H9 (cell line): Measurements from ENCODE around the gene MARCHF7. TPM values are rescaled to one million over a fixed set of nuclear protein-coding genes. Genes with fewer than 3 reads are reported as not detected.

Experiments used
- DNase-seq: peaks from one replicate; pipeline ENCODE4 v3.0.0-alpha.2; 2017
- H2AFZ ChIP-seq: one replicate; pipeline ENCODE4 v1.6.1; 2013; ENCODE audit warnings: mild to moderate bottlenecking, low read length, control low read depth, moderate library complexity
- H2AK5ac ChIP-seq: 2 replicates; pipeline ENCODE4 v1.6.1; 2013; ENCODE audit warnings: low read length, control low read depth, mixed read lengths; ENCODE audit not compliant: insufficient read length
- H2BK120ac ChIP-seq: one replicate; pipeline ENCODE4 v1.6.1; 2013; ENCODE audit warnings: low read depth, mild to moderate bottlenecking, low read length, control low read depth, inconsistent platforms; ENCODE audit not compliant: poor library complexity, severe bottlenecking
- H2BK12ac ChIP-seq: 2 replicates; pipeline ENCODE4 v1.6.1; 2013; ENCODE audit warnings: low read length, control low read depth, mixed read lengths, low read depth; ENCODE audit not compliant: insufficient read length
- H2BK15ac ChIP-seq: 2 replicates; pipeline ENCODE4 v1.6.1; 2013; ENCODE audit warnings: low read depth, low read length, control low read depth
- H2BK20ac ChIP-seq: one replicate; pipeline ENCODE4 v1.6.1; 2013; ENCODE audit warnings: low read depth, mild to moderate bottlenecking, low read length, control low read depth, inconsistent platforms; ENCODE audit not compliant: poor library complexity, severe bottlenecking
- H2BK5ac ChIP-seq: 2 replicates; pipeline ENCODE4 v1.6.1; 2013; ENCODE audit warnings: low read length, control low read depth, mixed read lengths; ENCODE audit not compliant: insufficient read length
- H3K14ac ChIP-seq: 2 replicates; pipeline ENCODE4 v1.6.1; 2013; ENCODE audit warnings: low read length, control low read depth; ENCODE audit not compliant: insufficient read depth
- H3K18ac ChIP-seq: 2 replicates; pipeline ENCODE4 v1.6.1; 2013; ENCODE audit warnings: low read depth, mild to moderate bottlenecking, mixed read lengths, low read length, control low read depth; ENCODE audit not compliant: insufficient read length
- H3K23ac ChIP-seq: 2 replicates; pipeline ENCODE4 v1.6.1; 2013; ENCODE audit warnings: low read length, control low read depth, mixed read lengths, low read depth; ENCODE audit not compliant: insufficient read length
- H3K23me2 ChIP-seq: 2 replicates; pipeline ENCODE4 v1.6.1; 2013; ENCODE audit warnings: low read depth, mild to moderate bottlenecking, mixed read lengths, low read length, control low read depth; ENCODE audit not compliant: insufficient read length, poor library complexity, severe bottlenecking
- H3K27ac ChIP-seq: 2 replicates; pipeline ENCODE4 v1.5.1; 2013; ENCODE audit warnings: low read length, control low read depth, mixed read lengths, low read depth; ENCODE audit not compliant: insufficient read length
- H3K27me3 ChIP-seq: 2 replicates; pipeline ENCODE4 v1.6.1; 2013; ENCODE audit warnings: low read length, control low read depth, inconsistent platforms; ENCODE audit not compliant: insufficient read depth
- H3K4ac ChIP-seq: 2 replicates; pipeline ENCODE4 v1.6.1; 2013; ENCODE audit warnings: low read depth, mild to moderate bottlenecking, control low read depth, inconsistent platforms, low read length, moderate library complexity
- H3K4me1 ChIP-seq: 2 replicates; pipeline ENCODE4 v1.6.1; 2013; ENCODE audit warnings: low read length, control low read depth, inconsistent platforms; ENCODE audit not compliant: insufficient read depth
- H3K4me2 ChIP-seq: 2 replicates; pipeline ENCODE4 v1.6.1; 2013; ENCODE audit warnings: low read length, control low read depth, mixed read lengths; ENCODE audit not compliant: insufficient read length, insufficient read depth
- H3K56ac ChIP-seq: 2 replicates; pipeline ENCODE4 v1.6.1; 2013; ENCODE audit warnings: low read depth, mild to moderate bottlenecking, mixed read lengths, low read length, control low read depth; ENCODE audit not compliant: insufficient read length
- H3K79me1 ChIP-seq: 2 replicates; pipeline ENCODE4 v1.6.1; 2013; ENCODE audit warnings: low read depth, mild to moderate bottlenecking, moderate library complexity, low read length, control low read depth, inconsistent platforms; ENCODE audit not compliant: insufficient read depth, poor library complexity, severe bottlenecking
- H3K79me2 ChIP-seq: 2 replicates; pipeline ENCODE4 v1.6.1; 2013; ENCODE audit warnings: low read length, control low read depth, inconsistent platforms; ENCODE audit not compliant: insufficient read depth
- H3K9ac ChIP-seq: 2 replicates; pipeline ENCODE4 v1.6.1; 2013; ENCODE audit warnings: low read length, control low read depth, mixed read lengths; ENCODE audit not compliant: insufficient read length; ENCODE audit errors: extremely low read depth
- H3K9me3 ChIP-seq: one replicate; pipeline ENCODE4 v1.6.1; 2013; ENCODE audit warnings: low read depth, low read length, inconsistent platforms; ENCODE audit not compliant: control insufficient read depth
- H3T11ph ChIP-seq: one replicate; pipeline ENCODE4 v1.6.1; 2013; ENCODE audit warnings: mild to moderate bottlenecking, low read length, control low read depth, inconsistent platforms
- H4K20me1 ChIP-seq: one replicate; pipeline ENCODE4 v1.6.1; 2013; ENCODE audit not compliant: control insufficient read depth, insufficient read length, insufficient read depth
- H4K5ac ChIP-seq: 2 replicates; pipeline ENCODE4 v1.6.1; 2013; ENCODE audit warnings: low read depth, mild to moderate bottlenecking, mixed read lengths, low read length, control low read depth; ENCODE audit not compliant: insufficient read length
- H4K8ac ChIP-seq: replicated peaks from 2 replicates; pipeline ENCODE4 v1.6.1; 2013; ENCODE audit warnings: low read length, control low read depth, mixed read lengths, low read depth; ENCODE audit not compliant: insufficient read length
- H4K91ac ChIP-seq: 2 replicates; pipeline ENCODE4 v1.6.1; 2013; ENCODE audit warnings: low read depth, mild to moderate bottlenecking, moderate library complexity, mixed read lengths, low read length, control low read depth; ENCODE audit not compliant: insufficient read length
- H3K27ac Mint-ChIP-seq, 3 experiments: 2 replicates in 2 of 3; 3 replicates in 1 of 3; pipeline ENCODE4 v1.8.0; 2020 to 2021; ENCODE audit warnings: mixed read lengths in 3 of 3, mild to moderate bottlenecking in 1 of 3, moderate library complexity in 1 of 3
- H3K27me3 Mint-ChIP-seq: 2 replicates; pipeline ENCODE4 v1.8.0; 2021; ENCODE audit warnings: low read depth, mild to moderate bottlenecking, moderate library complexity, mixed read lengths
- H3K36me3 Mint-ChIP-seq, 3 experiments: 2 replicates in 2 of 3; 3 replicates in 1 of 3; pipeline ENCODE4 v1.8.0; 2020 to 2021; ENCODE audit warnings: low read depth in 3 of 3, mixed read lengths in 3 of 3; ENCODE audit not compliant: insufficient read depth in 1 of 3
- H3K4me1 Mint-ChIP-seq, 2 experiments: 2 replicates each; pipeline ENCODE4 v1.8.0; 2020; ENCODE audit warnings: mixed read lengths in 2 of 2
- H3K4me3 Mint-ChIP-seq, 2 experiments: 2 replicates in 1 of 2; 3 replicates in 1 of 2; pipeline ENCODE4 v1.8.0; 2020 to 2021; ENCODE audit warnings: mild to moderate bottlenecking in 2 of 2, mixed read lengths in 2 of 2, moderate library complexity in 1 of 2
- H3K9me3 Mint-ChIP-seq, 2 experiments: 2 replicates in 1 of 2; 3 replicates in 1 of 2; pipeline ENCODE4 v1.8.0; 2020; ENCODE audit warnings: mild to moderate bottlenecking in 2 of 2, mixed read lengths in 2 of 2, moderate library complexity in 1 of 2
- WGBS: extraction: QIAGEN DNeasy Blood & Tissue Kit; methylation state at CpG from one replicate; pipeline ENCODE4 v1.1.7; 2013; ENCODE audit warnings: missing lambda C conversion rate, low lambda C conversion rate, mixed read lengths; ENCODE audit not compliant: insufficient read length; ENCODE audit errors: extremely low coverage; 5-methylcytosine and 5-hydroxymethylcytosine counted together
- total RNA-seq: library from RNA; stranded (reverse); gene quantifications from 2 replicates; pipeline ENCODE4 v1.2.1, GENCODE V29; 2021
- TF ChIP-seq, protein P1 (sequence below): fragments of 200-600 bp; sonication (generic); conservative IDR thresholded peaks from 3 replicates; pipeline ENCODE4 v1.8.0; 2021; ENCODE audit warnings: antibody characterized with exemption, mild to moderate bottlenecking

The MARCHF7 gene
- total RNA-seq, 1 experiment from 2014 or later, result 111 TPM

DNA sequence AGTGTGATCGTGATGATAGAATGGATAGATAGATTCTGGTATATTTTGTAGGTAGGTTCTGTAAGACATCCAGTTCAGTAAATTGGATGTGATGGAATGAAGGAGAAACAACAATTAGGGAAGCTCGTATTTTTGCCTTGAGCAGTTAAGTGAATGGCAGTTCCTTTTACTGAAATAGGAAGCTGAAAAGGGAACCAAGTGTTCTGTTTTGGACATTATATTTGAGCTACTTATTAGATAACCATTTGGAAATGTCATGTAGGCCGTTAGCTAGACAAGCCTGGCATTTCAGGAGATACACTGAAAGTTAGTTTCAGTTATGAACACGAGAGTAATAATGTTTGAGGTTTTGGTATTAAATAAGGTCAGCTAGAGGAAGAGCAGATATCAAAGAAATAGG lies 41.5 kb downstream of the MARCHF7 start:
- peaks cover 20 to 57% (median 49%) of the 10 kb centered on the region in 3 experiments; a peak in 6 of 7 replicates for H3K36me3 Mint-ChIP-seq
- H3K4me3 Mint-ChIP-seq, result no peak overlapping the region
- H3K27ac Mint-ChIP-seq, result no peak overlapping the region
- no CpG with 5 or more reads among the region's 4 CpGs for WGBS
- no peaks in the 10 kb centered on the region for H3K4me1 Mint-ChIP-seq
- H3K56ac ChIP-seq, result no peak overlapping the region
- H4K20me1 ChIP-seq, result no peaks in the 10 kb centered on the region
- H3K27me3 Mint-ChIP-seq, result no peaks in the 10 kb centered on the region
- no peak overlapping the region for H2BK20ac ChIP-seq
- no peaks in the 10 kb centered on the region for H3K23me2 ChIP-seq
- H3K27ac ChIP-seq, result no peak overlapping the region
- H3K9me3 Mint-ChIP-seq, result no peaks in the 10 kb centered on the region
- peaks cover 4% of the 10 kb centered on the region for H3K79me1 ChIP-seq
- no peak overlapping the region for H2BK12ac ChIP-seq
- TF ChIP-seq, protein P1, sequence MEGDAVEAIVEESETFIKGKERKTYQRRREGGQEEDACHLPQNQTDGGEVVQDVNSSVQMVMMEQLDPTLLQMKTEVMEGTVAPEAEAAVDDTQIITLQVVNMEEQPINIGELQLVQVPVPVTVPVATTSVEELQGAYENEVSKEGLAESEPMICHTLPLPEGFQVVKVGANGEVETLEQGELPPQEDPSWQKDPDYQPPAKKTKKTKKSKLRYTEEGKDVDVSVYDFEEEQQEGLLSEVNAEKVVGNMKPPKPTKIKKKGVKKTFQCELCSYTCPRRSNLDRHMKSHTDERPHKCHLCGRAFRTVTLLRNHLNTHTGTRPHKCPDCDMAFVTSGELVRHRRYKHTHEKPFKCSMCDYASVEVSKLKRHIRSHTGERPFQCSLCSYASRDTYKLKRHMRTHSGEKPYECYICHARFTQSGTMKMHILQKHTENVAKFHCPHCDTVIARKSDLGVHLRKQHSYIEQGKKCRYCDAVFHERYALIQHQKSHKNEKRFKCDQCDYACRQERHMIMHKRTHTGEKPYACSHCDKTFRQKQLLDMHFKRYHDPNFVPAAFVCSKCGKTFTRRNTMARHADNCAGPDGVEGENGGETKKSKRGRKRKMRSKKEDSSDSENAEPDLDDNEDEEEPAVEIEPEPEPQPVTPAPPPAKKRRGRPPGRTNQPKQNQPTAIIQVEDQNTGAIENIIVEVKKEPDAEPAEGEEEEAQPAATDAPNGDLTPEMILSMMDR, result no peak
- H3K79me2 ChIP-seq, result peaks cover 4% of the 10 kb centered on the region; the same call in 1 of the 2 replicates
- H4K8ac ChIP-seq, result no peak overlapping the region
- H3K27me3 ChIP-seq, result no peaks in the 10 kb centered on the region
- H2BK5ac ChIP-seq, result no peak overlapping the region
- H3K4me2 ChIP-seq, result no peak overlapping the region
- no peak overlapping the region for H2BK120ac ChIP-seq
- no peak overlapping the region for H3K23ac ChIP-seq
- H2AK5ac ChIP-seq, result no peak overlapping the region
- no peak overlapping the region for H3K4ac ChIP-seq
- DNase-seq, result no peak
- no peaks in the 10 kb centered on the region for H3K9me3 ChIP-seq
- H3K18ac ChIP-seq, result no peak overlapping the region
- H3K4me1 ChIP-seq, result no peaks in the 10 kb centered on the region
- no peak overlapping the region for H4K91ac ChIP-seq
- no peak overlapping the region for H3T11ph ChIP-seq
- no peak overlapping the region for H2BK15ac ChIP-seq
- no peak overlapping the region for H2AFZ ChIP-seq
- H4K5ac ChIP-seq, result no peak overlapping the region
- no peak overlapping the region for H3K9ac ChIP-seq
- H3K14ac ChIP-seq, result no peak overlapping the region
